Transverse colon (tissue), 4 donors: Measurements from ENCODE around the gene SLC29A3. TPM values are rescaled to one million over a fixed set of nuclear protein-coding genes. Genes with fewer than 3 reads are reported as not detected.

Experiments
- DNase-seq: peaks from one replicate; pipeline ENCODE4 v3.0.0-alpha.2; 2019
- H3K27ac ChIP-seq, 4 donors: fragments of 200-600 bp; sonication (generic); 2 replicates each; pipeline ENCODE4 v1.5.1; 2016 to 2018; ENCODE audit warnings: inconsistent platforms in 4 of 4
- H3K27me3 ChIP-seq: fragments of 200-600 bp; sonication (generic); 2 replicates; pipeline ENCODE4 v1.5.1; 2017; ENCODE audit warnings: inconsistent platforms
- H3K36me3 ChIP-seq, 4 donors: fragments of 200-600 bp; sonication (generic); 2 replicates each; pipeline ENCODE4 v1.5.1; 2017 to 2019; ENCODE audit warnings: inconsistent platforms in 4 of 4
- H3K4me1 ChIP-seq, 4 donors: fragments of 200-600 bp; sonication (generic); 2 replicates each; pipeline ENCODE4 v1.5.1; 2017 to 2020; ENCODE audit warnings: inconsistent platforms in 4 of 4
- H3K4me3 ChIP-seq, 4 donors: fragments of 200-600 bp; sonication (generic); 1 replicate in 1 of 4; 2 replicates in 3 of 4; pipeline versions ENCODE4 v1.5.1 to v1.6.1; 2017 to 2019; ENCODE audit warnings: inconsistent platforms in 4 of 4
- H3K9me3 ChIP-seq, 2 donors: fragments of 200-600 bp; sonication (generic); 2 replicates each; pipeline ENCODE4 v1.5.1; 2017 to 2019; ENCODE audit warnings: inconsistent platforms in 2 of 2
- EP300 ChIP-seq: sonication (generic); formaldehyde crosslinking; IDR thresholded peaks from one replicate; pipeline ENCODE4 v1.6.1; 2017; ENCODE audit warnings: antibody characterized with exemption, low read depth
- POLR2A ChIP-seq: fragments of 450-650 bp; IDR thresholded peaks from one replicate; pipeline ENCODE4 v1.6.1; 2016; ENCODE audit warnings: antibody characterized with exemption, mild to moderate bottlenecking, moderate library complexity
- POLR2AphosphoS5 ChIP-seq, 3 donors: sonication (generic); formaldehyde crosslinking; IDR thresholded peaks; one replicate each; pipeline ENCODE4 v1.6.1; 2016; ENCODE audit warnings: antibody characterized with exemption in 3 of 3
- WGBS, 2 donors: methylation state at CpG; one replicate each; pipeline ENCODE4 v1.1.5; 2018; ENCODE audit warnings: low coverage in 1 of 2; 5-methylcytosine and 5-hydroxymethylcytosine counted together
- in situ Hi-C, 4 donors: fragments of 200-750 bp; cut with MboI; loops; one replicate each; pipeline versions ENCODE4 v1.15.0 to v1.15.1; 2017; ENCODE audit warnings: low sequenced_read_pairs in 3 of 4, low pct_ligation_motif_present in 1 of 4, low pct_unique_long_range_greater_than_20kb in 1 of 4
- intact Hi-C: fragments of 100-400 bp; cut with DNase I; formaldehyde crosslinking; loops from one replicate; pipeline ENCODE4 v1.15.1; 2023; ENCODE audit warnings: low total_unique reads
- total RNA-seq, 4 donors: library from RNA; depleted of rRNA; stranded (reverse); fragments of >200 nt; gene quantifications; one replicate each; pipeline ENCODE4 v1.1.0, GENCODE V29; 2016
- TF ChIP-seq, protein P1 (sequence below), 5 experiments: fragments of 200-600 bp in 3 of 5; fragments of 450-650 bp in 2 of 5; sonication (generic) in 3 of 5; IDR thresholded peaks; 1 replicate in 2 of 5; 2 replicates in 3 of 5; pipeline ENCODE4 v1.5.1; 2016 to 2017; ENCODE audit warnings: antibody characterized with exemption in 5 of 5, inconsistent platforms in 3 of 5, mild to moderate bottlenecking in 2 of 5, moderate library complexity in 1 of 5

The SLC29A3 gene
- total RNA-seq, 4 donors from 2014 or later, result 0.75 to 6.4 (median 3.4) TPM

DNA sequence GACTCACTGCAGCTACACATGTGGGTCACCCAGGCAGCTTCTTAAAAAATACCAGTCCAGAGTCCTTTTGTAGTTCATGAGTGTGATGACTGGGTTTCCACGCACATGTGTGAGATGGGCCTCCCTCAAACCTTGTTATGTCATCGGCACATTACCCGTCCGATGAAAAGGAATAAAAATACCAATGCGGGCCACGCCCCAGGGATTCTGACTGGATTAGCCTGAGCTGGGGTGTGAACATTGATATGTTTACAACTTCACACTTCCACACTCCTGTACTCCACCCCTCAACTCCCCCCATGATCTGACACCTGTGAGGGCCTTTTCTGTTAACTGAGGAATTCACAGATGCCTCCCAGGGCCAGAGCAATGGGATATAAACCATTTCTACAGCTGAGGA lies 6.2 kb downstream of the SLC29A3 start:
- peak; percentile 51 for DNase-seq
- peaks cover 0 to 10% (median 0%) of the 10 kb centered on the region in 4 donors for H3K36me3 ChIP-seq

GRCh38 chr10:71326464-71326881 lies 7.4 kb downstream of the SLC29A3 start:
- DNase-seq, result peak; percentile 39
- Histone ChIP-seq H3K36me3 (peaks cover 0 to 10% (median 0%) of the 10 kb centered on the region in 4 donors), H3K4me3 (no peak overlapping the region), H3K27ac (no peak overlapping the region), H3K9me3 (no peaks in the 10 kb centered on the region), H3K4me1 (peaks cover 0 to 3% (median 1%) of the 10 kb centered on the region in 4 donors), H3K27me3 (no peaks in the 10 kb centered on the region)
- intact Hi-C loops (no loop called here), in situ Hi-C loops (no loop called here)
- WGBS, 2 donors, result 55 to 100% methylated on average over 1 to 9 of the region's 16 CpGs
- no peak for TF ChIP-seq POLR2AphosphoS5 (IDR thresholded peaks at IDR 0.05)
- TF ChIP-seq, protein P1, sequence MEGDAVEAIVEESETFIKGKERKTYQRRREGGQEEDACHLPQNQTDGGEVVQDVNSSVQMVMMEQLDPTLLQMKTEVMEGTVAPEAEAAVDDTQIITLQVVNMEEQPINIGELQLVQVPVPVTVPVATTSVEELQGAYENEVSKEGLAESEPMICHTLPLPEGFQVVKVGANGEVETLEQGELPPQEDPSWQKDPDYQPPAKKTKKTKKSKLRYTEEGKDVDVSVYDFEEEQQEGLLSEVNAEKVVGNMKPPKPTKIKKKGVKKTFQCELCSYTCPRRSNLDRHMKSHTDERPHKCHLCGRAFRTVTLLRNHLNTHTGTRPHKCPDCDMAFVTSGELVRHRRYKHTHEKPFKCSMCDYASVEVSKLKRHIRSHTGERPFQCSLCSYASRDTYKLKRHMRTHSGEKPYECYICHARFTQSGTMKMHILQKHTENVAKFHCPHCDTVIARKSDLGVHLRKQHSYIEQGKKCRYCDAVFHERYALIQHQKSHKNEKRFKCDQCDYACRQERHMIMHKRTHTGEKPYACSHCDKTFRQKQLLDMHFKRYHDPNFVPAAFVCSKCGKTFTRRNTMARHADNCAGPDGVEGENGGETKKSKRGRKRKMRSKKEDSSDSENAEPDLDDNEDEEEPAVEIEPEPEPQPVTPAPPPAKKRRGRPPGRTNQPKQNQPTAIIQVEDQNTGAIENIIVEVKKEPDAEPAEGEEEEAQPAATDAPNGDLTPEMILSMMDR (IDR thresholded peaks at IDR 0.05), result no peak
- TF ChIP-seq POLR2A, result no peak
- TF ChIP-seq EP300, result no peak

More for the DNA sequence above, 6.2 kb downstream of the SLC29A3 start:
- no peaks in the 10 kb centered on the region for H3K9me3 ChIP-seq
- intact Hi-C loops, result no loop called here
- H3K27ac ChIP-seq, result no peak overlapping the region
- no peak overlapping the region for H3K4me3 ChIP-seq
- peaks cover 0 to 4% (median 1%) of the 10 kb centered on the region in 4 donors for H3K4me1 ChIP-seq
- in situ Hi-C loops, result no loop called here
- WGBS, 2 donors, result 61% methylated on average over 6 of the region's 6 CpGs; no CpG with 5 or more reads in 1 of the 2 donors
- no peaks in the 10 kb centered on the region for H3K27me3 ChIP-seq
- no peak for TF ChIP-seq POLR2AphosphoS5 (IDR thresholded peaks at IDR 0.05)
- no peak for TF ChIP-seq EP300
- TF ChIP-seq POLR2A, result no peak
- TF ChIP-seq, protein P1 (IDR thresholded peaks at IDR 0.05), result no peak

DNA sequence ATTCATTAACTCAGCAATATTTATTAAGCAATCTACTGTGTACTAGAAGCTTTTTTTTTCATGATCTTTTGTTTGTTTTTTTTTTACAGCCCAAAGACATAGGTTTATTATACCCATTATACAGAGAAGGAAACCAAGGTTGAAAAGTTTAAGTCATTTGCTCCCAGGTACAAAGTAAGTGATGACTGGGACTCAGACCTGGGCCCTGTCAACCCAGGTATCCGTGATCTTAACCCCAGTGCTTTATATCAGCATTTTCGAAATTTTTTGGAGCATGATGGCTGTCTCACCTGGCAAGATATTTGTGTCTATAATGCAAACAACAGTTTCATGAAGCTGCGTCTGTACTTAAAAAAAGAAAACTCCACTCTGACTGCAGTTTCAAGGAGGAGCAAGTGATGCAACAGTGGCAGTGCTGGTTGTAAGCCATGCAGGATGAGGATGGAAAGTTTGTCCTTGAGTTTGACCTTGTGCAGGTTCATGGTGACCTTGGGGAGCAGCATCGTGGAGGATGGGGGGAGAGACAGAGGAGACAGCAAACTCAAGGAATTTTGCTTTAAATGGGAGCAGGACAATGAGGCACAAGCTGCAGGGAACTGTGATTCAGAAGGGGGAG lies 11.8 kb downstream of the SLC29A3 start:
- in situ Hi-C loops, result no loop called here
- WGBS, 2 donors, result 39 to 90% methylated on average over 2 to 4 of the region's 4 CpGs
- Histone ChIP-seq H3K4me1 (peaks cover 0 to 9% (median 1%) of the 10 kb centered on the region in 4 donors), H3K36me3 (no peaks in the 10 kb centered on the region), H3K9me3 (no peaks in the 10 kb centered on the region), H3K27me3 (no peaks in the 10 kb centered on the region), H3K27ac (no peak overlapping the region), H3K4me3 (no peak overlapping the region)
- TF ChIP-seq POLR2A (no peak), POLR2AphosphoS5 (IDR thresholded peaks at IDR 0.05) (no peak), EP300 (no peak)
- TF ChIP-seq, protein P1 (IDR thresholded peaks at IDR 0.05), result no peak
- no peak for DNase-seq
- intact Hi-C loops, result no loop called here

DNA sequence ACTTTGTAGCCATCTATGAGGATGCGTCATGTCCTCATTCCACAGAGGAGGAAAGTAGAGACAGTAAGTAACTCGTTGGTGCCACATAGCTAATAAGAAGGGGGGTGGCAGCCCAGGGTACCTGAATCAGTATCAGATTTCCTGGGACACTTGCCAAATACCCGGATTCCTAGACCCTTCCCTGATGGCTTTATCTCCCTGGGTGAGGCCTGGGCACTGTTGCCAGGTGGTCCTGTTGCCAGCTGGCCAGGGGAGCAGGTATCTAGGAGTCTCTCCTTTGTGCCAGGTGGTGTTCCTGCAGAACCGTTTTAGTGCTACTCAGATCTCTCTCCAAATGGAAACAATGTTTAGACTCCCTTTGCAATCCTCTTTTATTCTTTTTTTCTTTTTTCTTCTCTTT lies 12.7 kb downstream of the SLC29A3 start:
- Histone ChIP-seq H3K4me1 (peaks cover 0 to 8% (median 4%) of the 10 kb centered on the region in 4 donors), H3K9me3 (no peaks in the 10 kb centered on the region), H3K27me3 (no peaks in the 10 kb centered on the region), H3K36me3 (no peaks in the 10 kb centered on the region), H3K4me3 (no peak overlapping the region), H3K27ac (no peak overlapping the region)
- DNase-seq, result no peak
- TF ChIP-seq POLR2AphosphoS5 (IDR thresholded peaks at IDR 0.05) (no peak), POLR2A (no peak), EP300 (no peak)
- TF ChIP-seq, protein P1 (IDR thresholded peaks at IDR 0.05), result no peak
- intact Hi-C loops, result no loop called here
- 53% methylated on average over 4 of the region's 4 CpGs; no CpG with 5 or more reads in 1 of the 2 donors for WGBS, 2 donors
- in situ Hi-C loops, result no loop called here
